Loucy (cell line): Measurements from ENCODE around the gene SUPT3H.

Experiments
- CTCF ChIP-seq: fragments of 200-600 bp; sonication (generic); conservative IDR thresholded peaks from 2 replicates; pipeline ENCODE4 v1.5.1; 2014; ENCODE audit warnings: mild to moderate bottlenecking, antibody characterized with exemption, low read length
- EZH2phosphoT487 ChIP-seq: fragments of 200-600 bp; IDR thresholded peaks from 2 replicates; pipeline ENCODE4 v1.6.1; 2018; ENCODE audit warnings: antibody characterized with exemption, mild to moderate bottlenecking, moderate library complexity, borderline replicate concordance

GRCh38 chr6:45192556-45192955, 185.2 kb downstream of the SUPT3H start:
- no peak for TF ChIP-seq CTCF
- TF ChIP-seq EZH2phosphoT487: no peak
